DMS 273 (cell line): Measurements from ENCODE around the gene CALHM4.
"Not testable (repeated sequence)": the region's sequence is repeated elsewhere in the genome, so short reads cannot be mapped to it uniquely, and the experiment has no call there.

Experiments used
- DNase-seq: peaks from one replicate; lab custom pipeline; 2025; ENCODE audit not compliant: unreplicated experiment; lab: John Stamatoyannopoulos, UW

CALHM4 gene

DNA sequence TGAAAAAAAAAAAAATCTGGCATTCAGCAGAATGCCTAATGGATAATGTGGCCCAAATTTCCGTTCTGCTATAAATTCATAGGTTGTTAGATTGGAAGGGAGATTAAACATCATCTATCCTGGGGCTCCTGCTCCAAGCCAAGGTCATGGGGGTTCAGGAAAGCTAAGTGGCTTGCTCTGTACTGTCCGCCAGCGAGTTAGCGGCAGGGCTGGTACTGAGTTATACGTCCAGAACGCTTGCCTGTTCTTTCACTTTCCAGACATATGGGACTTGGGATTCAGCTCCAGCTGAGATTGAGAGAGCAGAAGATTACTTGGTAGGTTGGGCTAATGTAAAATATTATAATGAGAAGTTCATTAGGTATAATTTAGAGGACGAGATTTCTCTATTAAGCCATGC, 18.6 kb downstream of the CALHM4 start:
- DNase-seq: peak; percentile 59

DNA sequence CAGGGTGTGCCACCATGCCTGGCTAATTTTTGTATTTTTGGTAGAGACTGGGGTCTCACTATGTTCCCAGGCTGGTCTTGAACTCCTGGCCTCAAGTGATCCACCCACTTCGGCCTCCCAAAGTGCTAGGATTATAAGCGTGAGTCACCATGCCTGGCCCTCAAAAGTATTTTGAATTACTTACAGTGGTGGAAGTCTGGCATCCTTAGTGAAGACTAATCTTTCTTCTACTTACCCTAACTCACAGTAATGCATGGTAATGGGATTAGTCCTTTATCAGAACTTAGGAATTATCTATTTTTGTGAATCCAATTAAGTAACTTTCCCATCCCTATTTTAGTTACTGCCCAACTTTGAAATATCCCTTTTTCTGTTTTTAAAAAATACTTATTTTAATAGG, 21.7 kb downstream of the CALHM4 start:
- no peak for DNase-seq

DNA sequence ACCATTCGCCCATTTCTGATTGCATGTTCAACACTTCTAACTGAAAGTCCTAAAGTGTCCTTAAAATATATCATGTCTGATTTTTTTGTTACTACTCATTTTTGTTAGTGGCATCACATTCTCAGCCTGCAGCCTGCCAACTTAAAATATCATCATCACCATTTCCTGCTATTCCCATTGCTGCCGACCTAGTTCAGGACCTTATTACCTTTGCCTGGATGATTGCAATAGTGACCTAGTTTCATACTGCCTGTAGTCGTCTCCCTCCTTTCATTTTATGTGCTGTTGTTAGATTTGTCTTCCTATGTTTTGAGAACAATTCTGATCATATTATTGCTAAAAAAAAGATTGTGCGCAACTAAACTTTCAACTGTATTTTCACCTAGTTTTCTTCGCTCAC, 23.9 kb downstream of the CALHM4 start:
- DNase-seq: no peak

DNA sequence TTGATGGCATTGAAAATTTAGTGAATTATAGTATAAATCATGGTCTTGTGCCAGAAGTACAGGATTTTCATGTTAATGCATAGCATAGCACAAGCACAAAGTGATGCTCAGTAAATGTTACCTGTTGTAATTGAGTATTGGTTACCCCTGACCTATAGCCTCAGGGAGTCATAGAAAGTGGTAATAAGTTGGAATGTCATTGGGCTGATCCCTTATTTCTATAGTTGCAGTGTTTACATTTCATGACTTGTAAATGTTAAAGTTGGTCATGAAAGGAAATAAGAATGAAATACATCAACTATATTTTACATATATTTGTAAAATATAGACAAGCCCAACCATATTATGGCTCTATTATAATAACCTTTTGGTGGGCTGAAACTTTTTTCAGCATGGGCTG, 24.8 kb downstream of the CALHM4 start:
- no peak for DNase-seq

DNA sequence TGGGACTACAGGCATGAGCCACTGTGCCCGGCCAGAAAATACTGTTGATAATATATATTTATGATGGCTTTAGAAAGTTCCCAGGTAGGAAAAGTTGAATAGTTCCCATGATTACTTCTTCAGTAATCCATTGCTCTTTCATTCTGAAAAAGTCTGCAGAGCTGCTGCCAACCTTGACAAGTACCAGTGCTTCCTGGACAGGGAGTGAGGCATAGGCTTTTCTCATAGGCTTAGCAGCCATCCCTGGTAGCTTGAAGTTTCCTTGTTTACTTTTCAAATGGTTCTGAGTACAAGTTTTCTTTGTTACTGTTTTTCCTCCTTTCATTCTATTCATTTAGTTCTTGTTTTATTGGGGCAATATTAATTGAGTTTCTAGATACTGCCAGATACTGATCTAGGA, 25.6 kb downstream of the CALHM4 start:
- no peak for DNase-seq

DNA sequence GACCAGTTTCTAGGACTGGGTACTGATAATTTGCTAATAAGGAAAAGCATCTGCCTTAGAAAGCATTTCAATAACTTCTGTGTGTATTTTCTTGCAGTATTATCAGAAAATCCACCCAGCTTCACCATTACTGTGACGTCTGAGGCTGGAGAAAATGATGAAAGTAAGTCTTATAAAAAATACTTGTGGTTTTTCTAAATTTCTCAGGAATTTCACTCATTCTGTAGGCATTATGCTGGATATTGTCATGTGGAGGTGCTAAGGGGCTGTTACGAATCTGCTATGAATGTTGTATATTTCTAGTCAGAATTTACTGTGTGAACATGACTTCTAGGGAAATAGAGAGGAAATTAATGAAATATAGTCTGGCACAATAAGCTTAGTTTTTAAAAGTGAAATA, 26.6 kb downstream of the CALHM4 start:
- no peak for DNase-seq

DNA sequence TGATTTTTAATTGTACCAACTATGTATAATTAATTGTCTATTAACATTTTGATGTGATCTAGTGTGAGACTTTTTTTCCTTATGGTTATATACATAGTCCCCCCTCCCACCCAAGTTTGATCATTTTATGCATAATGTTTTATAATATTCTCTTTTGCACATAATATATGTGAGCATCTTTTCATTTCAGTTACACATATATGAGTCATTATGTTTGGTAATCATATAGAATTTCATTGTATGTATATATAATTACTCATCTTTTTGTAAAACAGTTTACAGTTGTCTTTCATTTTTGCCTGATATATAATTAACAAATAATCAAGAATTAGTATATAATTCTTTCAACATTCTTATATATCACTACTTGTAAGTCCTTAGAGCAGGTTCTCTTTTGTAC, 32.7 kb downstream of the CALHM4 start:
- no peak for DNase-seq

DNA sequence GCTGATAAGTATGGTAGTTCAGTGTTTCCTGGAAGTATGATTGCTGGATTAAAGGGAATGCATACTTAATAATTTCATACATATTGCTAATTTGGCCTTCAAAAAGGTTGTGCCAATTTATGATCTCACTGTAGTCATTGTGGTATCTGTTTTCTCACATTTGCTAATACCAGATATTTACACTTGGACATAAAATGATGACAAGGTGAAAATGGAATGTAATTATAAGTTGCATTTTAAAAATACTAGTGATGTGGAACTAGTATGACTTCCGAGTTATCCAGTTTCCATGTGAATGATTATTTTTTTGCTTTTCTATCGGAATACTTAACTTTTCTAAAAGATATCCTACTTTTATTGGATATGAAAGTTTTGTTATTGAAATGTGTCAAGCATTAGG, 33.2 kb downstream of the CALHM4 start:
- DNase-seq: no peak

DNA sequence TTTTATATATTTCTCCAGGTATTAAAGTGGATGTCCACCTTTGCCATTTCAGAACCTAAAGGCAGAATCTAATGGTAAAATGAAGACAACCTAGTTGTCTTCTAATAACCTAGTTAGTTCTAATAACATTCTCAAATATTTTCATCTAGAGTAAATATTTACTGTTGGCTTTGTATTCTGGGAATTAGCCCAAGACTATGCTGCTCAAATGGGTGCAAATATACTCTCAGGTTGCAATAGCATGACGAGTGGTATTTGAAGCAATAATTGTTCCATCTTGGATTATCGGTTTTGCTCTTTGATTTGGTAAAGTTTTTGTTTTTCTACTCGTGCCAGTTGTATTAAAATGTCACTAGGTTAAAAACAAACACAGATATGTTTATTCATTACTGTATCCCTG, 41.7 kb downstream of the CALHM4 start:
- DNase-seq: no peak

DNA sequence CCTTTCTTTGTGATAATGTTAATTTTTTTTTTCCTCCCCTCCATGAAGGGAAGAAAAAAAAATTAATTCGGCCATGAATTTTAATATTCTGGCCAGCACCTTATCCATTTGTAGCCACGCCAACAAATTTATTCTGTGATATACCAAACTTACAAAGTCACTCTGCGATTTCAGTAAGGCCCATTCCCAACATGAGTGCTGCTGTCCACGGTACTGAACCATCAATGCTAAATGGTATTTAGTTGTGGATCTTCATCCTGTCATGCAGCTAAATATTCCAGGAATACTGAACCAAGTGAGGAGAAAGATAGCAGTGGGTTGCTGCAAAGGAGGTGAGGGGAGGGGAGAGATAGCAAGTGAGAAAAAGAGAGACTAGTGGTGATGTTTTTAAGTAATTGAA, 43.3 kb downstream of the CALHM4 start:
- DNase-seq: no peak

DNA sequence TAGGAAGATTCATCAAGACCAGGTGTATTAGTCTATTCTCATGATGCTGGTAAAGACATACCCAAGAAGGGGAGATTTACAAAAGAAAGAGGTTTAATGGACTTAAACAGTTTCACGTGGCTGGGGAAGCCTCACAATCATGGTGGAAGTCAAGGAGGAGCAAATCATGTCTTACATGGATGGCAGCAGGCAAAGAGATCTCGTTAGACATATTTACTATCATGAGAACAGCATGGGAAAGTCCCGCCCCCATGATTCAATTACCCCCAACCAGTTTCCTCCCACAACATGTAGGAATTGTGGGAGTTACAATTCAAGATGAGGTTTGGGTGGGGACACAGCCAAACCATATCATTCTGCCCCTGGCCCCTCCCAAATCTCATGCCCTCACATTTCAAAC, 50.4 kb downstream of the CALHM4 start:
- not testable (repeated sequence) for DNase-seq

DNA sequence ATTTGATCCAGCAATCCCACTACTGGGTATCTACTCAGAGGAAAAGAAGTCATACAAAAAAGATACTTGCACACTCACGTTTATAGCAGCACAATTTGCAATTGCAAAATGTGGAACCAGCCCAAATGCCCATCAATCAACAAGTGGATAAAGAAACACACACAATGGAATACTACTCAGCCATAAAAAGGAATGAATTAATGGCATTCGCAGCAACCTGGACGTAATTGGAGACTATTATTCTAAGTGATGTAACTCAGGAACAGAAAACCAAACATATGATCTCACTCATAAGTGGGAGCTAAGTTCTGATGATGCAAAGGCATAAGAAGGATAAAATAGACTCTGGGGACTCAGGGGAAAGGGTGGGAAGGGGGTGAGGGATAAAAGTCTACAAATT, 51.3 kb downstream of the CALHM4 start:
- DNase-seq: not testable (repeated sequence)

DNA sequence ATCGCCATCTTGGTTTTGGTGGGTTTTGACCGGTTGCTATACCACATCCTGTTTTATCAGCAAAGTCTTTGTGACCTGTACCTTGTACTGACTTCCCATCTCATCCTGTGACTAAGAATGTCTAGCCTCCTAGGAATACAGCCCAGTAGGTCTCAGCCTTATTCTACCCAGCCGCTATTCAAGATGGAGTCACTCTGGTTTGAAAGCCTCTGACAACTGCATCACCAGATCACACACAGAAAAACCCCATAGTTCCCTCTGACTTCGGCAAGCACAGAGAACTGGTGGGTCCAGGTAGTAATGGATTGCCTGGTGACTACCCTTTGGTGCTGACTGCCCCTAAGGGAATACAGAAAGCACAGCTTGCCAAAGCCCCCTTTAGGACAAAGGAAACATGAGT, 52.4 kb downstream of the CALHM4 start:
- DNase-seq: no peak
